GM12878 (cell line): ENCODE results near the gene RWDD4. TPM values are rescaled to one million over a fixed set of nuclear protein-coding genes. Genes with fewer than 3 reads are reported as not detected.

ENCODE experiments used
- ATAC-seq: fragments of 200-7000 bp; cut with Tn5 transposase; 3 replicates; pipeline ENCODE4 v1.9.1; 2020; ENCODE audit warnings: mild to moderate bottlenecking, moderate library complexity
- BruUV-seq: library from RNA; stranded (reverse); fragments of 400-500 nt; replicated peaks from 2 replicates; lab custom pipeline; 2021; lab: Mats Ljungman, UMichigan
- CTCF ChIA-PET: fragments of 300-600 bp; sonication (Branson Sonifier 250); formaldehyde crosslinking; extraction: SDS; loops from one replicate; lab custom pipeline; 2021; ENCODE audit warnings: inconsistent platforms; lab: Yijun Ruan, JAX
- POLR2A ChIA-PET: fragments of 350-600 bp; formaldehyde crosslinking; extraction: SDS; loops from one replicate; lab custom pipeline; 2021; ENCODE audit warnings: inconsistent platforms; lab: Charles Lee
- RAD21 ChIA-PET: fragments of 300-600 bp; sonication (Branson Sonifier 250); formaldehyde crosslinking; loops from one replicate; lab custom pipeline; 2023; ENCODE audit warnings: antibody characterized with exemption; ENCODE audit not compliant: unreplicated experiment; lab: Charles Lee
- SMC1A ChIA-PET: fragments of 300-600 bp; sonication (Branson Sonifier 250); formaldehyde crosslinking; loops from one replicate; lab custom pipeline; 2023; ENCODE audit not compliant: unreplicated experiment, uncharacterized antibody; lab: Charles Lee
- DNase-seq: peaks from one replicate; pipeline ENCODE4 v3.0.0-alpha.2; 2011; ENCODE audit warnings: low read depth, low spot score
- FAIRE-seq: peaks from 3 replicates; lab custom pipeline; 2011; peaks lifted over from hg19 to GRCh38; lab: Jason Lieb, UNC
- H2AFZ ChIP-seq: 2 replicates; pipeline ENCODE4 v1.6.0; 2011; ENCODE audit warnings: low read depth, low read length, control low read depth; ENCODE audit not compliant: control insufficient read depth
- H3K27ac ChIP-seq: 2 replicates; pipeline ENCODE4 v1.5.1; 2011; ENCODE audit warnings: control low read depth; ENCODE audit not compliant: control insufficient read depth, insufficient read depth
- H3K27me3 ChIP-seq, 2 experiments: replicated peaks in 1 of 2; 2 replicates each; pipeline versions ENCODE4 v1.6.0 to v1.6.1; 2011; ENCODE audit warnings: low read length in 1 of 2; ENCODE audit not compliant: control insufficient read depth in 2 of 2, insufficient read depth in 2 of 2
- H3K36me3 ChIP-seq, 2 experiments: 2 replicates each; pipeline ENCODE4 v1.5.1; 2011; ENCODE audit warnings: low read length in 1 of 2; ENCODE audit not compliant: control insufficient read depth in 2 of 2, insufficient read depth in 2 of 2
- H3K4me1 ChIP-seq: 2 replicates; pipeline ENCODE4 v1.6.1; 2011; ENCODE audit warnings: mild to moderate bottlenecking, low read length, moderate library complexity, mixed read lengths; ENCODE audit not compliant: control insufficient read depth, insufficient read depth
- H3K4me2 ChIP-seq: 2 replicates; pipeline ENCODE4 v1.6.0; 2011; ENCODE audit warnings: control low read depth; ENCODE audit not compliant: control insufficient read depth, insufficient read depth
- H3K4me3 ChIP-seq: fragments of 200-600 bp; sonication (generic); 2 replicates; pipeline ENCODE4 v1.5.1; 2016
- H3K79me2 ChIP-seq: 2 replicates; pipeline ENCODE4 v1.6.0; 2011; ENCODE audit warnings: low read length; ENCODE audit not compliant: control insufficient read depth, insufficient read depth
- H3K9ac ChIP-seq: 2 replicates; pipeline ENCODE4 v1.8.0; 2011; ENCODE audit warnings: low read length, control low read depth, mixed read lengths; ENCODE audit not compliant: control insufficient read depth, insufficient read depth
- H3K9me3 ChIP-seq: replicated peaks from 3 replicates; pipeline ENCODE4 v1.5.1; 2011; ENCODE audit warnings: mild to moderate bottlenecking, low read length; ENCODE audit not compliant: control insufficient read depth, insufficient read depth
- H4K20me1 ChIP-seq: 2 replicates; pipeline ENCODE4 v1.6.0; 2011; ENCODE audit not compliant: control insufficient read depth, insufficient read depth
- CBFB ChIP-seq: IDR thresholded peaks from 2 replicates; pipeline ENCODE4 v1.6.1; 2016; ENCODE audit warnings: antibody characterized with exemption, low read depth
- CHD1 ChIP-seq: IDR thresholded peaks from 2 replicates; pipeline ENCODE4 v1.6.1; 2012; ENCODE audit warnings: low read depth, low read length, improper control_type of control experiment
- CHD2 ChIP-seq: IDR thresholded peaks from 2 replicates; pipeline ENCODE4 v1.6.1; 2011; ENCODE audit warnings: low read depth, low read length, improper control_type of control experiment, borderline replicate concordance
- CREM ChIP-seq: IDR thresholded peaks from 2 replicates; pipeline ENCODE4 v1.6.1; 2014; ENCODE audit warnings: antibody characterized with exemption, low read depth
- NRF1 ChIP-seq: conservative IDR thresholded peaks from 2 replicates; pipeline ENCODE4 v1.6.1; 2011; ENCODE audit warnings: mild to moderate bottlenecking, low read depth, low read length, improper control_type of control experiment
- PRDM15 ChIP-seq: fragments of 450-650 bp; formaldehyde crosslinking; IDR thresholded peaks from 2 replicates; pipeline ENCODE4 v1.4.0; 2020; ENCODE audit warnings: mild to moderate bottlenecking, moderate library complexity
- RFX5 ChIP-seq: IDR thresholded peaks from 2 replicates; pipeline ENCODE4 v1.6.1; 2011; ENCODE audit warnings: low read depth, low read length, improper control_type of control experiment
- SREBF2 ChIP-seq: IDR thresholded peaks from 2 replicates; pipeline ENCODE4 v1.6.1; 2012; ENCODE audit warnings: mild to moderate bottlenecking, low read length
- SUPT20H ChIP-seq: IDR thresholded peaks from 2 replicates; pipeline ENCODE4 v1.6.1; 2011; ENCODE audit warnings: low read depth, mild to moderate bottlenecking, low read length, moderate library complexity, borderline replicate concordance; ENCODE audit not compliant: control insufficient read depth
- WRNIP1 ChIP-seq: IDR thresholded peaks from 2 replicates; pipeline ENCODE4 v1.6.1; 2011; ENCODE audit warnings: low read depth, low read length, improper control_type of control experiment, borderline replicate concordance
- YBX1 ChIP-seq: fragments of 450-650 bp; IDR thresholded peaks from 2 replicates; pipeline ENCODE4 v1.6.1; 2016; ENCODE audit warnings: antibody characterized with exemption
- ZBTB33 ChIP-seq: fragments of 450-650 bp; IDR thresholded peaks from 2 replicates; pipeline ENCODE4 v1.6.1; 2017; ENCODE audit warnings: mild to moderate bottlenecking
- WGBS: methylation state at CpG from one replicate; pipeline ENCODE4 v1.1.6; 2016; ENCODE audit warnings: low lambda C conversion rate; ENCODE audit not compliant: insufficient replicate concordance, insufficient coverage; ENCODE audit errors: missing lambda C conversion rate; 5-methylcytosine and 5-hydroxymethylcytosine counted together
- in situ Hi-C: fragments of 300-500 bp; cut with MboI; formaldehyde crosslinking; loops from 9 replicates; pipeline ENCODE4 v1.14.3; 2018; ENCODE audit warnings: mixed read lengths
- intact Hi-C: fragments of 100-400 bp; cut with micrococcal nuclease; formaldehyde crosslinking; loops from one replicate; pipeline ENCODE4 v1.14.2; 2022; ENCODE audit not compliant: unreplicated experiment
- polyA plus RNA-seq, 11 experiments: library from polyadenylated mRNA; depleted of rRNA in 4 of 11; unstranded in 6 of 11; stranded (reverse) in 5 of 11; fragments of >200 nt; fragmentation: Nextera tagmentation in 4 of 11; fragmentation: Illumina TruSeq in 1 of 11; extraction: Ambion mirVana in 4 of 11; extraction: Trizol in 1 of 11; gene quantifications; 1 replicate in 1 of 11; 2 replicates in 10 of 11; pipeline versions ENCODE4 v1.2.1 to v1.2.3, GENCODE V29; 2011 to 2016; ENCODE audit warnings: inconsistent platforms in 2 of 11, missing spikeins in 2 of 11, low read depth in 1 of 11
- total RNA-seq, 4 experiments: library from RNA; depleted of rRNA in 3 of 4; stranded (reverse); fragments of >200 nt in 3 of 4; fragmentation: Illumina TruSeq in 1 of 4; extraction: Trizol in 1 of 4; gene quantifications; 2 replicates each; pipeline versions ENCODE4 v1.2.1 to v1.2.3, GENCODE V29; 2013 to 2021

RWDD4 gene
- total and polyA plus RNA-seq, 10 of the 15 experiments (the other 5 are each of a cell fraction or from before 2014, with no cell fraction given) = 11.2 to 37.8 (median 19.9) TPM

- BruUV-seq = no TSS peak
- in situ Hi-C loops (no loop called here), intact Hi-C loops (no loop called here)
- H3K27ac ChIP-seq = no peak overlapping the region
- H3K9me3 ChIP-seq = no peaks in the 10 kb centered on the region
- H3K4me2 ChIP-seq = no peak overlapping the region
- H3K27me3 ChIP-seq = no peaks in the 10 kb centered on the region
- no peak overlapping the region for H3K4me3 ChIP-seq
- ChIA-PET RAD21 (no interaction called here), CTCF (interaction anchor here (0.6 to 1.0 kb wide), 2 partner anchors 12 to 381 kb away, joined by 3 read pairs; no protein-coding TSS in a partner anchor), SMC1A (no interaction called here), POLR2A (no interaction called here)
- H3K36me3 ChIP-seq = no peaks in the 10 kb centered on the region
- no peaks in the 10 kb centered on the region for H4K20me1 ChIP-seq
- DNase-seq = no peak
- no peak for FAIRE-seq
- WGBS = 82% methylated on average over 5 of the region's 5 CpGs
- ATAC-seq = no peak
- H3K9ac ChIP-seq = no peak overlapping the region
- TF ChIP-seq CHD2 (no peak), CREM (no peak), CHD1 (no peak), WRNIP1 (no peak), SUPT20H (no peak), RFX5 (no peak), ZBTB33 (no peak), SREBF2 (no peak), PRDM15 (no peak), YBX1 (no peak), NRF1 (no peak), CBFB (no peak)
- H2AFZ ChIP-seq = no peak overlapping the region
- H3K4me1 ChIP-seq = no peaks in the 10 kb centered on the region
- H3K79me2 ChIP-seq = no peaks in the 10 kb centered on the region
Observed at GRCh38 chr4:183635741-183636140, 23.2 kb downstream of the RWDD4 start.
